ENCODE measurements around the gene CAMTA1.

CAMTA1 gene

GRCh38 chr1:7045897-7046296, 260.6 kb downstream of the CAMTA1 start:
- H3K9me3 ChIP-seq (ENCODE audit: insufficient read depth, low read length, severe bottlenecking) = no peaks in the 10 kb centered on the region
- H4K20me1 ChIP-seq (ENCODE audit: insufficient read depth, low read length) = peaks cover 9% of the 10 kb centered on the region; the same call in 1 of the 2 replicates
- H3K27ac ChIP-seq (ENCODE audit: low read length) = no peak overlapping the region
- H3K79me2 ChIP-seq (ENCODE audit: insufficient read depth, low read length) = no peaks in the 10 kb centered on the region
- H3K4me1 ChIP-seq (ENCODE audit: insufficient read depth, low read length) = no peaks in the 10 kb centered on the region
- H3K36me3 ChIP-seq (ENCODE audit: insufficient read depth, low read length) = no peaks in the 10 kb centered on the region
- no peak overlapping the region for H3K4me2 ChIP-seq (ENCODE audit: insufficient read depth, low read length)
- H3K9ac ChIP-seq (ENCODE audit: low read depth, low read length) = no peak overlapping the region
- H3K27me3 ChIP-seq (ENCODE audit: insufficient read depth, low read length, poor library complexity) = no peaks in the 10 kb centered on the region
- TF ChIP-seq, protein P1, sequence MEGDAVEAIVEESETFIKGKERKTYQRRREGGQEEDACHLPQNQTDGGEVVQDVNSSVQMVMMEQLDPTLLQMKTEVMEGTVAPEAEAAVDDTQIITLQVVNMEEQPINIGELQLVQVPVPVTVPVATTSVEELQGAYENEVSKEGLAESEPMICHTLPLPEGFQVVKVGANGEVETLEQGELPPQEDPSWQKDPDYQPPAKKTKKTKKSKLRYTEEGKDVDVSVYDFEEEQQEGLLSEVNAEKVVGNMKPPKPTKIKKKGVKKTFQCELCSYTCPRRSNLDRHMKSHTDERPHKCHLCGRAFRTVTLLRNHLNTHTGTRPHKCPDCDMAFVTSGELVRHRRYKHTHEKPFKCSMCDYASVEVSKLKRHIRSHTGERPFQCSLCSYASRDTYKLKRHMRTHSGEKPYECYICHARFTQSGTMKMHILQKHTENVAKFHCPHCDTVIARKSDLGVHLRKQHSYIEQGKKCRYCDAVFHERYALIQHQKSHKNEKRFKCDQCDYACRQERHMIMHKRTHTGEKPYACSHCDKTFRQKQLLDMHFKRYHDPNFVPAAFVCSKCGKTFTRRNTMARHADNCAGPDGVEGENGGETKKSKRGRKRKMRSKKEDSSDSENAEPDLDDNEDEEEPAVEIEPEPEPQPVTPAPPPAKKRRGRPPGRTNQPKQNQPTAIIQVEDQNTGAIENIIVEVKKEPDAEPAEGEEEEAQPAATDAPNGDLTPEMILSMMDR (IDR thresholded peaks at IDR 0.05; ENCODE audit: borderline replicate concordance, extremely low read depth, low read length, poor library complexity, severe bottlenecking) = no peak
- TF ChIP-seq EZH2 (IDR thresholded peaks at IDR 0.05; ENCODE audit: borderline replicate concordance, low read depth, low read length, severe bottlenecking) = no peak
- no peak overlapping the region for H3K4me3 ChIP-seq (ENCODE audit: low read depth in 1 of 2, low read length in 2 of 2)
- DNase-seq = no peak
- ATAC-seq (ENCODE audit: insufficient read depth, low read depth) = no peak
- H2AFZ ChIP-seq (ENCODE audit: low read depth, low read length) = no peak overlapping the region

DNA sequence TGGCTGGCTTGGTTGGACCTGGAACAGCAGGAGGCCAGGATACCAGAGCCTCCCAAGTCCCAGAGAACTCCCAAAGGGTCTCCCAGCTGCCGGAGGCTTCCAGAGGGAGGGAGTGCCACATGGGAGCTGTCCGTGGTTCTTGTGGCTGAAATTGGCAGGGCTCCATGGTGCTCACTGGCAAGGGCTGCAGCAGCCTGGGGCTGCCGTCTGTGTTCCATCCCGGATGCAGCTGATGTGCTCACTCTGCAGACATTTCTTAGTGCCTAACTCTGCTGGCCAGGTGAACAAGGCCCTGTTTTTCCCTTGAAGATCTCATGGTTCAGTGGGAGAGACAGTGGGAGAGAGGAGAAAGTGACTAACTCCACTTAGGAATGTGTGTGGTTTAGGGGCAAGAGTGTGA, 261.1 kb downstream of the CAMTA1 start:
- Histone ChIP-seq H3K9ac (ENCODE audit: low read depth, low read length) (no peak overlapping the region), H3K79me2 (ENCODE audit: insufficient read depth, low read length) (no peaks in the 10 kb centered on the region), H3K4me2 (ENCODE audit: insufficient read depth, low read length) (no peak overlapping the region), H3K4me3 (ENCODE audit: low read depth in 1 of 2, low read length in 2 of 2) (no peak overlapping the region), H3K36me3 (ENCODE audit: insufficient read depth, low read length) (no peaks in the 10 kb centered on the region), H4K20me1 (ENCODE audit: insufficient read depth, low read length) (peaks cover 9% of the 10 kb centered on the region; the same call in 1 of the 2 replicates), H3K9me3 (ENCODE audit: insufficient read depth, low read length, severe bottlenecking) (no peaks in the 10 kb centered on the region), H2AFZ (ENCODE audit: low read depth, low read length) (no peak overlapping the region), H3K27ac (ENCODE audit: low read length) (no peak overlapping the region), H3K4me1 (ENCODE audit: insufficient read depth, low read length) (no peaks in the 10 kb centered on the region), H3K27me3 (ENCODE audit: insufficient read depth, low read length, poor library complexity) (no peaks in the 10 kb centered on the region)
- TF ChIP-seq EZH2 (IDR thresholded peaks at IDR 0.05; ENCODE audit: borderline replicate concordance, low read depth, low read length, severe bottlenecking) = no peak
- TF ChIP-seq, protein P1 (IDR thresholded peaks at IDR 0.05; ENCODE audit: borderline replicate concordance, extremely low read depth, low read length, poor library complexity, severe bottlenecking) = no peak
- DNase-seq (peak; percentile 10), ATAC-seq (ENCODE audit: insufficient read depth, low read depth) (no peak)

GRCh38 chr1:7046891-7047290, 261.6 kb downstream of the CAMTA1 start:
- Histone ChIP-seq H4K20me1 (ENCODE audit: insufficient read depth, low read length) (peaks cover 9% of the 10 kb centered on the region; the same call in 1 of the 2 replicates), H3K27ac (ENCODE audit: low read length) (no peak overlapping the region), H3K4me1 (ENCODE audit: insufficient read depth, low read length) (no peaks in the 10 kb centered on the region), H3K79me2 (ENCODE audit: insufficient read depth, low read length) (no peaks in the 10 kb centered on the region), H3K4me3 (ENCODE audit: low read depth in 1 of 2, low read length in 2 of 2) (no peak overlapping the region), H2AFZ (ENCODE audit: low read depth, low read length) (no peak overlapping the region), H3K9me3 (ENCODE audit: insufficient read depth, low read length, severe bottlenecking) (no peaks in the 10 kb centered on the region), H3K4me2 (ENCODE audit: insufficient read depth, low read length) (no peak overlapping the region), H3K36me3 (ENCODE audit: insufficient read depth, low read length) (no peaks in the 10 kb centered on the region), H3K9ac (ENCODE audit: low read depth, low read length) (no peak overlapping the region), H3K27me3 (ENCODE audit: insufficient read depth, low read length, poor library complexity) (no peaks in the 10 kb centered on the region)
- ATAC-seq (ENCODE audit: insufficient read depth, low read depth) (no peak), DNase-seq (no peak)
- TF ChIP-seq EZH2 (IDR thresholded peaks at IDR 0.05; ENCODE audit: borderline replicate concordance, low read depth, low read length, severe bottlenecking) = no peak
- TF ChIP-seq, protein P1 (IDR thresholded peaks at IDR 0.05; ENCODE audit: borderline replicate concordance, extremely low read depth, low read length, poor library complexity, severe bottlenecking) = no peak

GRCh38 chr1:7047866-7048265, 262.6 kb downstream of the CAMTA1 start:
- H3K4me2 ChIP-seq (ENCODE audit: insufficient read depth, low read length) = no peak overlapping the region
- H4K20me1 ChIP-seq (ENCODE audit: insufficient read depth, low read length) = peaks cover 9% of the 10 kb centered on the region; the same call in 1 of the 2 replicates
- H3K9ac ChIP-seq (ENCODE audit: low read depth, low read length) = no peak overlapping the region
- no peak overlapping the region for H3K27ac ChIP-seq (ENCODE audit: low read length)
- TF ChIP-seq EZH2 (IDR thresholded peaks at IDR 0.05; ENCODE audit: borderline replicate concordance, low read depth, low read length, severe bottlenecking) = no peak
- TF ChIP-seq, protein P1 (IDR thresholded peaks at IDR 0.05; ENCODE audit: borderline replicate concordance, extremely low read depth, low read length, poor library complexity, severe bottlenecking) = no peak
- H3K27me3 ChIP-seq (ENCODE audit: insufficient read depth, low read length, poor library complexity) = no peaks in the 10 kb centered on the region
- no peak overlapping the region for H2AFZ ChIP-seq (ENCODE audit: low read depth, low read length)
- no peaks in the 10 kb centered on the region for H3K79me2 ChIP-seq (ENCODE audit: insufficient read depth, low read length)
- no peak for ATAC-seq (ENCODE audit: insufficient read depth, low read depth)
- H3K36me3 ChIP-seq (ENCODE audit: insufficient read depth, low read length) = no peaks in the 10 kb centered on the region
- DNase-seq = no peak
- H3K4me1 ChIP-seq (ENCODE audit: insufficient read depth, low read length) = no peaks in the 10 kb centered on the region
- no peak overlapping the region for H3K4me3 ChIP-seq (ENCODE audit: low read depth in 1 of 2, low read length in 2 of 2)
- H3K9me3 ChIP-seq (ENCODE audit: insufficient read depth, low read length, severe bottlenecking) = no peaks in the 10 kb centered on the region

Data from DND-41 (cell line).